Lung (tissue), 12 donors: ENCODE data around the gene NPC1. TPM values are rescaled to one million over a fixed set of nuclear protein-coding genes. Genes with fewer than 3 reads are reported as not detected.

Experiments
- ATAC-seq: fragments of 200-7000 bp; cut with Tn5 transposase; one replicate; pipeline ENCODE4 v1.9.1; 2020; ENCODE audit warnings: moderate number of reproducible peaks; ENCODE audit not compliant: insufficient read depth, low FRiP score
- DNase-seq, 3 donors: peaks; one replicate each; pipeline ENCODE4 v3.0.0-alpha.2; 2013 to 2017
- H3K27ac ChIP-seq, 2 donors: one replicate each; pipeline ENCODE4 v1.5.1; 2013; ENCODE audit warnings: mild to moderate bottlenecking in 2 of 2, moderate library complexity in 2 of 2, control low read depth in 1 of 2, inconsistent platforms in 1 of 2, low read depth in 1 of 2, low read length in 1 of 2
- H3K27me3 ChIP-seq, 3 donors: one replicate each; pipeline ENCODE4 v1.5.1; 2013; ENCODE audit warnings: low read length in 2 of 3; ENCODE audit not compliant: control insufficient read depth in 3 of 3, insufficient read depth in 3 of 3
- H3K36me3 ChIP-seq, 4 donors: one replicate each; pipeline ENCODE4 v1.5.1; 2013; ENCODE audit warnings: low read length in 4 of 4, mild to moderate bottlenecking in 1 of 4, moderate library complexity in 1 of 4; ENCODE audit not compliant: control insufficient read depth in 4 of 4, insufficient read depth in 4 of 4
- H3K4me1 ChIP-seq, 5 donors: one replicate each; pipeline ENCODE4 v1.5.1; 2013; ENCODE audit warnings: low read length in 5 of 5, mild to moderate bottlenecking in 2 of 5, moderate library complexity in 1 of 5; ENCODE audit not compliant: control insufficient read depth in 5 of 5, insufficient read depth in 5 of 5
- H3K4me3 ChIP-seq: one replicate; pipeline ENCODE4 v1.5.1; 2013; ENCODE audit warnings: mild to moderate bottlenecking, control low read depth, moderate library complexity
- H3K9ac ChIP-seq, 2 donors: one replicate each; pipeline ENCODE4 v1.5.1; 2013; ENCODE audit warnings: low read length in 2 of 2, control low read depth in 1 of 2; ENCODE audit not compliant: insufficient read depth in 1 of 2
- H3K9me3 ChIP-seq, 4 donors: one replicate each; pipeline ENCODE4 v1.5.1; 2013; ENCODE audit warnings: low read length in 3 of 4, mild to moderate bottlenecking in 1 of 4, moderate library complexity in 1 of 4; ENCODE audit not compliant: control insufficient read depth in 4 of 4, insufficient read depth in 3 of 4
- WGBS, 2 donors: extraction: QIAGEN DNeasy Blood & Tissue Kit; methylation state at CpG; one replicate each; pipeline ENCODE4 v1.1.7; 2013; 5-methylcytosine and 5-hydroxymethylcytosine counted together
- polyA plus RNA-seq, 2 donors: library from polyadenylated mRNA; stranded (reverse); fragments of 200-250 nt; gene quantifications; one replicate each; pipeline ENCODE4 v1.2.1, GENCODE V29; 2013
- total RNA-seq, 2 donors: library from RNA; depleted of rRNA in 1 of 2; stranded (reverse); fragments of >200 nt in 1 of 2; gene quantifications; one replicate each; pipeline ENCODE4 v1.2.1, GENCODE V29; 2014 to 2021
- TF ChIP-seq, protein P1 (sequence below): IDR thresholded peaks from 2 replicates; pipeline ENCODE4 v1.5.1; 2012; ENCODE audit warnings: mild to moderate bottlenecking; ENCODE audit errors: control extremely low read depth, extremely low read depth
- donor health status: control.
- donor health status: control.
- donor health status: Bipolar disorder and iron deficiency.
- donor health status: healthy.
- donor health status: DM: yes; HTN: yes; CAD: no.

Gene NPC1
- total and polyA plus RNA-seq, 4 donors, result 47.7 to 143 (median 73.0) TPM

DNA sequence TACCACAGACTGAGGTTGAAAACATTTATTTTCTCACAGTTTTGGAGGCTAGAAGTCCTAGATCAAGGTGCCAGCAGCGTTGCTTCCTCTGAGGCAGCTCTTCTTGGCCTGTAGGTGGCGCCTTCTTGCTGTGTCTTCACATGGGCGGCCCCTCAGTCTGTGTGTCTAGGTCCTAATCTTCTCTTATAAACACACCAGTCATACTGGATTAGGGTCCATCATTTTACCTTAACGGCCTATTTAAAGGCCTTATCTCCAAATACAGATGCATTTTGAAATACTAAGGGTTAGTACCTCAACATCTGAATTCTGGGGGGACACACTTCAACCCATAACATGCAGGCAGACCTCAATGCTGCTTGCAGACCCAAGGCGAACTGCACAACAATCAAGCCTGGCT, 87.4 kb downstream of the NPC1 start:
- H3K9ac ChIP-seq, result no peak overlapping the region

DNA sequence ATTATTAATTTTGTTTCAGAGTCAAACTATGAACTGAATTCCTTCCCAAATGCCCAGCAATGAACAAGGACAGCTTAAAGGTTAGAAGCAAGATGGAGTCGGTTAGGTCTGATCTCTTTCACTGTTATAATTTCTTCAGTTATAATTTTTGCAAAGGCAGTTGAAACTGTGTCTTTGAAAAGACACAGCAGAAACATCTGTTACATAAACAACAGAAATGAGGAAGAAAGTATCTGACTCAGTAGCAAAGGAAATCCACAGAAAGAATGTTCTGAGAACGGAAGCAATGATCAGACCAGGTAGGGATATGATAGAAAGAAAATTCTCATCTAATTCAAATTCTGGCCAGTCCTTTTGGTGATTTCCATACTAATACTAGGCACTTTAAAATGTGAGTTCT, 88.2 kb downstream of the NPC1 start:
- no peak overlapping the region for H3K4me3 ChIP-seq
- no peaks in the 10 kb centered on the region for H3K27me3 ChIP-seq
- ATAC-seq (no peak), DNase-seq (no peak)
- no peak overlapping the region for H3K27ac ChIP-seq
- H3K36me3 ChIP-seq, result no peaks in the 10 kb centered on the region
- 38 to 72% methylated on average over 2 of the region's 2 CpGs for WGBS, 2 donors
- H3K9me3 ChIP-seq, result no peaks in the 10 kb centered on the region
- TF ChIP-seq, protein P1, sequence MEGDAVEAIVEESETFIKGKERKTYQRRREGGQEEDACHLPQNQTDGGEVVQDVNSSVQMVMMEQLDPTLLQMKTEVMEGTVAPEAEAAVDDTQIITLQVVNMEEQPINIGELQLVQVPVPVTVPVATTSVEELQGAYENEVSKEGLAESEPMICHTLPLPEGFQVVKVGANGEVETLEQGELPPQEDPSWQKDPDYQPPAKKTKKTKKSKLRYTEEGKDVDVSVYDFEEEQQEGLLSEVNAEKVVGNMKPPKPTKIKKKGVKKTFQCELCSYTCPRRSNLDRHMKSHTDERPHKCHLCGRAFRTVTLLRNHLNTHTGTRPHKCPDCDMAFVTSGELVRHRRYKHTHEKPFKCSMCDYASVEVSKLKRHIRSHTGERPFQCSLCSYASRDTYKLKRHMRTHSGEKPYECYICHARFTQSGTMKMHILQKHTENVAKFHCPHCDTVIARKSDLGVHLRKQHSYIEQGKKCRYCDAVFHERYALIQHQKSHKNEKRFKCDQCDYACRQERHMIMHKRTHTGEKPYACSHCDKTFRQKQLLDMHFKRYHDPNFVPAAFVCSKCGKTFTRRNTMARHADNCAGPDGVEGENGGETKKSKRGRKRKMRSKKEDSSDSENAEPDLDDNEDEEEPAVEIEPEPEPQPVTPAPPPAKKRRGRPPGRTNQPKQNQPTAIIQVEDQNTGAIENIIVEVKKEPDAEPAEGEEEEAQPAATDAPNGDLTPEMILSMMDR, result no peak
- H3K9ac ChIP-seq, result no peak overlapping the region
- H3K4me1 ChIP-seq, result peaks cover 0 to 7% (median 0%) of the 10 kb centered on the region in 5 donors

More for the DNA sequence above, 87.4 kb downstream of the NPC1 start:
- TF ChIP-seq, protein P1, result peak; percentile 43
- Histone ChIP-seq H3K4me3 (no peak overlapping the region), H3K9me3 (no peaks in the 10 kb centered on the region), H3K36me3 (no peaks in the 10 kb centered on the region), H3K27me3 (no peaks in the 10 kb centered on the region), H3K27ac (no peak overlapping the region), H3K4me1 (peaks cover 0 to 8% (median 0%) of the 10 kb centered on the region in 5 donors)
- ATAC-seq (no peak), DNase-seq (peak; percentile 54 to 65 (median 62))
- WGBS, 2 donors, result 26 to 32% methylated on average over 5 of the region's 5 CpGs

DNA sequence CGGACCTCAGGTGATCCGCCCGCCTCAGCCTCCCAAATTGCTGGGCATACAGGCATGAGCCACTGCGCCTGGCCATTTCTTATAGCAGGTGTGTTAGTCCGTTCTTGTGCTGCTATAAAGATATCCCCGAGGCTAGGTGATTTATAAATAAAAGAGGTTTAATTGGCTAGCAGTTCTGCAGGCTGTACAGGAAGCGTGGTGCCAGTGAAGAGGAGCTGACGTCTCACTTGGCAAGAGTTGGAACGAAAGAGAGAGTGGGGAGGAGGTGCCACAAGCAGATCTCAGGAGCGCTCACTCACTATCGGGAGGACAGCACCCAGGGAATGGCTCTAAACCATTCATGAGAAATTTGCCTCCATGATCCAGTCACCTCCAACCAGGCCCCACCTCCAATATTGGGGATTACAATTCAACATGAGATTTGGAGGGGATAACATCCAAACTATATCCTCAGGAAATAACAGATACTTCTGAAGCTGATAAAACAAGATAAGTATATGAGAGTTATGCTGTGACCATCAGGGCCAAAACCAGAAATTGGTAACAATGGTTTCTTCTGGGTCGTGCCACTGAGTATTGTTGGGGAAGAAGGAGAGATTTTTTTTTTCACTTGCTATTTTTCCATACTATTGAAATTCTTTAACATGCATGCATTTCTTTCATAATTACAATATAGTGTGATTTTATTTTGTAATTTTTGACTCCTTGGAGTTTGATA, 90.4 kb downstream of the NPC1 start:
- Histone ChIP-seq H3K27me3 (no peaks in the 10 kb centered on the region), H3K9me3 (no peaks in the 10 kb centered on the region), H3K4me3 (no peak overlapping the region), H3K9ac (no peak overlapping the region), H3K36me3 (no peaks in the 10 kb centered on the region), H3K4me1 (peaks cover 0 to 2% (median 0%) of the 10 kb centered on the region in 5 donors), H3K27ac (no peak overlapping the region)
- WGBS, 2 donors, result 53 to 55% methylated on average over 12 of the region's 12 CpGs
- TF ChIP-seq, protein P1, result no peak
- ATAC-seq, result no peak
- no peak for DNase-seq

DNA sequence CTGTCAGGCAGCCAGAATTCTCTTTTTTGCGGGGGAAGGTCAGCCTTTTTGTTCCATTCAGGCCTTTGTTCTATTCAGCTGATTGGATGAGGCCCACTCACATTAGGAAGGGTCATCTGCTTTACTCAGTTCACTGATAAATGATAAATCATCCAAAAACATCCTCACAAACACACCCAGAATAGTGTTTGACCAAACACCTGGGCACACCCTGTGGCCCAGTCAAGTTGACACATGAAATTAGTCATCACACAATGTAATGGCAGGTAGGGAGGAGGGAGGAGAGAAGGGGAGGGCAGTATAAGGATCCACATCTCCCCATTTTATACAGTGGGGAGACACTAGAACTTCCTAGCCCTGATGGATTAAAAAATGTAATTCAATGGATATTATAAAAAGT, 91.3 kb downstream of the NPC1 start:
- Histone ChIP-seq H3K9ac (no peak overlapping the region), H3K36me3 (no peaks in the 10 kb centered on the region), H3K9me3 (peaks cover 0 to 3% (median 2%) of the 10 kb centered on the region in 4 donors), H3K27me3 (no peaks in the 10 kb centered on the region), H3K27ac (no peak overlapping the region), H3K4me1 (peaks cover 0 to 2% (median 0%) of the 10 kb centered on the region in 5 donors), H3K4me3 (no peak overlapping the region)
- 89 to 93% methylated on average over 1 of the region's 1 CpG for WGBS, 2 donors
- ATAC-seq (no peak), DNase-seq (no peak)
- TF ChIP-seq, protein P1, result no peak
